Lung (tissue), 12 donors: ENCODE results near the gene DTNBP1. TPM values are rescaled to one million over a fixed set of nuclear protein-coding genes. Genes with fewer than 3 reads are reported as not detected.

Experiments
- ATAC-seq: fragments of 200-7000 bp; cut with Tn5 transposase; one replicate; pipeline ENCODE4 v1.9.1; 2020; ENCODE audit warnings: moderate number of reproducible peaks; ENCODE audit not compliant: insufficient read depth, low FRiP score
- DNase-seq, 3 donors: peaks; one replicate each; pipeline ENCODE4 v3.0.0-alpha.2; 2013 to 2017
- H3K27ac ChIP-seq, 2 donors: one replicate each; pipeline ENCODE4 v1.5.1; 2013; ENCODE audit warnings: mild to moderate bottlenecking in 2 of 2, moderate library complexity in 2 of 2, control low read depth in 1 of 2, inconsistent platforms in 1 of 2, low read depth in 1 of 2, low read length in 1 of 2
- H3K27me3 ChIP-seq, 3 donors: one replicate each; pipeline ENCODE4 v1.5.1; 2013; ENCODE audit warnings: low read length in 2 of 3; ENCODE audit not compliant: control insufficient read depth in 3 of 3, insufficient read depth in 3 of 3
- H3K36me3 ChIP-seq, 4 donors: one replicate each; pipeline ENCODE4 v1.5.1; 2013; ENCODE audit warnings: low read length in 4 of 4, mild to moderate bottlenecking in 1 of 4, moderate library complexity in 1 of 4; ENCODE audit not compliant: control insufficient read depth in 4 of 4, insufficient read depth in 4 of 4
- H3K4me1 ChIP-seq, 5 donors: one replicate each; pipeline ENCODE4 v1.5.1; 2013; ENCODE audit warnings: low read length in 5 of 5, mild to moderate bottlenecking in 2 of 5, moderate library complexity in 1 of 5; ENCODE audit not compliant: control insufficient read depth in 5 of 5, insufficient read depth in 5 of 5
- H3K4me3 ChIP-seq: one replicate; pipeline ENCODE4 v1.5.1; 2013; ENCODE audit warnings: mild to moderate bottlenecking, control low read depth, moderate library complexity
- H3K9ac ChIP-seq, 2 donors: one replicate each; pipeline ENCODE4 v1.5.1; 2013; ENCODE audit warnings: low read length in 2 of 2, control low read depth in 1 of 2; ENCODE audit not compliant: insufficient read depth in 1 of 2
- H3K9me3 ChIP-seq, 4 donors: one replicate each; pipeline ENCODE4 v1.5.1; 2013; ENCODE audit warnings: low read length in 3 of 4, mild to moderate bottlenecking in 1 of 4, moderate library complexity in 1 of 4; ENCODE audit not compliant: control insufficient read depth in 4 of 4, insufficient read depth in 3 of 4
- WGBS, 2 donors: extraction: QIAGEN DNeasy Blood & Tissue Kit; methylation state at CpG; one replicate each; pipeline ENCODE4 v1.1.7; 2013; 5-methylcytosine and 5-hydroxymethylcytosine counted together
- polyA plus RNA-seq, 2 donors: library from polyadenylated mRNA; stranded (reverse); fragments of 200-250 nt; gene quantifications; one replicate each; pipeline ENCODE4 v1.2.1, GENCODE V29; 2013
- total RNA-seq, 2 donors: library from RNA; depleted of rRNA in 1 of 2; stranded (reverse); fragments of >200 nt in 1 of 2; gene quantifications; one replicate each; pipeline ENCODE4 v1.2.1, GENCODE V29; 2014 to 2021
- TF ChIP-seq, protein P1 (sequence below): IDR thresholded peaks from 2 replicates; pipeline ENCODE4 v1.5.1; 2012; ENCODE audit warnings: mild to moderate bottlenecking; ENCODE audit errors: control extremely low read depth, extremely low read depth
- donor health status: control.
- donor health status: control.
- donor health status: Bipolar disorder and iron deficiency.
- donor health status: healthy.
- donor health status: DM: yes; HTN: yes; CAD: no.

DTNBP1 gene
- total and polyA plus RNA-seq, 4 donors, result 9.9 to 23.9 (median 20.5) TPM

DNA sequence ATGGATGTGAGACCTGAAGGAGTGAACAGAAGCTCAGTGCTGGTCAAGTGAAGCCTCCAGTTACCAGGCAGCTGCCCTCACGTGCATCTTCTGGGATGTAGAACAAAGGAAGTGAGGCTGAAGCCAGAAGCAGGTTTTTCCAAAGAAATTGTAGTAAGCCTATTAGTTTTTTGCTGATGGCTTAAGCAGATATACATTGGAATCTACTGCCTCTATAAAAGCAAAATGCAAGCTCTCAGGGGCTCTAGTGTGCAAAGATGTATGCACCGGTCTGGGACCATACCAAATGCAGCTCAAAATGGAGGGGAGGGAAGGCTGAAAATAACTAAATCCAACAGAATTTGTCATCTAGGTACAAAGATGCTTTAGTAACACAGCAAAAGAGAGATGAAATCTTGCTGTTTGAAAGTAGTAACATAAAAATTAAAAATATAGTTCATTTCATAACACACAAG lies 77.0 kb downstream of the DTNBP1 start:
- TF ChIP-seq, protein P1, sequence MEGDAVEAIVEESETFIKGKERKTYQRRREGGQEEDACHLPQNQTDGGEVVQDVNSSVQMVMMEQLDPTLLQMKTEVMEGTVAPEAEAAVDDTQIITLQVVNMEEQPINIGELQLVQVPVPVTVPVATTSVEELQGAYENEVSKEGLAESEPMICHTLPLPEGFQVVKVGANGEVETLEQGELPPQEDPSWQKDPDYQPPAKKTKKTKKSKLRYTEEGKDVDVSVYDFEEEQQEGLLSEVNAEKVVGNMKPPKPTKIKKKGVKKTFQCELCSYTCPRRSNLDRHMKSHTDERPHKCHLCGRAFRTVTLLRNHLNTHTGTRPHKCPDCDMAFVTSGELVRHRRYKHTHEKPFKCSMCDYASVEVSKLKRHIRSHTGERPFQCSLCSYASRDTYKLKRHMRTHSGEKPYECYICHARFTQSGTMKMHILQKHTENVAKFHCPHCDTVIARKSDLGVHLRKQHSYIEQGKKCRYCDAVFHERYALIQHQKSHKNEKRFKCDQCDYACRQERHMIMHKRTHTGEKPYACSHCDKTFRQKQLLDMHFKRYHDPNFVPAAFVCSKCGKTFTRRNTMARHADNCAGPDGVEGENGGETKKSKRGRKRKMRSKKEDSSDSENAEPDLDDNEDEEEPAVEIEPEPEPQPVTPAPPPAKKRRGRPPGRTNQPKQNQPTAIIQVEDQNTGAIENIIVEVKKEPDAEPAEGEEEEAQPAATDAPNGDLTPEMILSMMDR, result no peak
- WGBS, 2 donors, result 86 to 90% methylated on average over 2 of the region's 2 CpGs
- ATAC-seq, result no peak

DNA sequence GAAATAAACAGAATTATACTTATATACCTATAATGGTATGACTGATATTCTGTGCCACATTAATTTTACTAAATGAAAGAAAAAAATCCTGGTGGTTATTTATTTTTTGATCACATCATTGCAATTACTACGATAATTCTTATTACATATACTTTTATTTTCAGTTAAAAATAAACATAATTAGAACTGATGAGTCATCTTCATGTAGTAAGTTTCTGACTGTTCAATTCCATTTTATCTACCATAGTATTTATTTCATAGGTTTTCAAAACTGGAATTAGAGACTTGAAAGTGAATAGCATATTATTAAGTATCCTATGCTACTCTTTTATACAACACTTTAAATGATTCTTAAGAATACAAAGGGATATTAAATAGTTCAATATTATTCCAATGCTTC lies 80.3 kb downstream of the DTNBP1 start:
- peaks cover 0 to 4% (median 0%) of the 10 kb centered on the region in 5 donors for H3K4me1 ChIP-seq
- H3K4me3 ChIP-seq, result no peak overlapping the region
- H3K9me3 ChIP-seq, result no peaks in the 10 kb centered on the region
- no peak overlapping the region for H3K9ac ChIP-seq
- WGBS, 2 donors, result 78 to 79% methylated on average over 1 of the region's 1 CpG
- no peak for ATAC-seq
- no peaks in the 10 kb centered on the region for H3K27me3 ChIP-seq
- no peak for DNase-seq
- TF ChIP-seq, protein P1, result no peak
- no peaks in the 10 kb centered on the region for H3K36me3 ChIP-seq
- no peak overlapping the region for H3K27ac ChIP-seq

More for the DNA sequence above, 77.0 kb downstream of the DTNBP1 start:
- Histone ChIP-seq H3K27ac (no peak overlapping the region), H3K4me1 (peaks cover 0 to 10% (median 0%) of the 10 kb centered on the region in 5 donors), H3K4me3 (no peak overlapping the region), H3K27me3 (no peaks in the 10 kb centered on the region), H3K36me3 (no peaks in the 10 kb centered on the region), H3K9me3 (no peaks in the 10 kb centered on the region), H3K9ac (no peak overlapping the region)
- no peak for DNase-seq

DNA sequence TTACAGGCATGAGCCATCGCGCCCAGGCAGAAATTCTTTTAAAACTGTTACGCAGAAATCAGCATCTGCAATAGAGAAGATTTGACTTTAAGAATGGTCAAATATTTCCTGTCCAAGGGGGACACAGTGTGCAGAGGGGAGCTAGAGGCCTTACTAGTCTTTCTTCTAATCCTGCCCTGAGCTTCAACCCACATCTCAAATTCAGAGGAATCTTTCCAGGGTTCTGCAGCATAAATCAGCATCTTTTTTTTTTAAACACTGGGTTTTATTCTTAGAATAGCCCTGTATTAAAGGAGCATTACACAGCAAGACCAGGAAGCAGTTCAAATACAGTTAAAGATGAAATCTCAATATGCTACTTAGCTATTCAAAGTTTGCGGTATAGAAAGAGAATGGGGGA lies 81.1 kb downstream of the DTNBP1 start:
- peaks cover 0 to 4% (median 0%) of the 10 kb centered on the region in 5 donors for H3K4me1 ChIP-seq
- DNase-seq (no peak), ATAC-seq (no peak)
- no peaks in the 10 kb centered on the region for H3K36me3 ChIP-seq
- no peak overlapping the region for H3K9ac ChIP-seq
- no peak overlapping the region for H3K4me3 ChIP-seq
- no peak overlapping the region for H3K27ac ChIP-seq
- TF ChIP-seq, protein P1, result no peak
- 98% methylated on average over 4 of the region's 4 CpGs for WGBS, 2 donors
- no peaks in the 10 kb centered on the region for H3K9me3 ChIP-seq
- H3K27me3 ChIP-seq, result no peaks in the 10 kb centered on the region

DNA sequence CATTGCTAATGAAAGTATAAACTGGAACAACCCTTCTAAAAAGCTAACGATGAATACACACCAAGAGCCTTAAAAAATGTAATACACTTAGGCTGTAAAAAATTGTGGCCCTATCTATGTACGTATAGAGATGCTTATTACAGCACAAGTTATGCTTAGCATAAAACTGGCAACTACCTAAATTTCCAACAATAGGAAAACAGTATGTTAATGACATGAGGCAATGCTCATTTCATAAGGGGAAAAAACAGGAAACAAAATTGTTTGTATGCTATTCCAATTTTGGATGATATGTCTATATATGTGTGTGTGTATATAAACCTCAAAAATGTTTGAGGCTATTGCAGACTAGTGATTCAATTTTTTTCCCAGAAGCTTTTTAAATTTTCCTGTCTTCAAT lies 82.5 kb downstream of the DTNBP1 start:
- no peaks in the 10 kb centered on the region for H3K27me3 ChIP-seq
- no peak overlapping the region for H3K4me3 ChIP-seq
- H3K4me1 ChIP-seq, result peaks cover 0 to 4% (median 0%) of the 10 kb centered on the region in 5 donors
- H3K9me3 ChIP-seq, result no peaks in the 10 kb centered on the region
- DNase-seq (no peak), ATAC-seq (no peak)
- no peak overlapping the region for H3K27ac ChIP-seq
- H3K36me3 ChIP-seq, result no peaks in the 10 kb centered on the region
- TF ChIP-seq, protein P1, result no peak
- WGBS, 2 donors, result 63 to 84% methylated on average over 2 of the region's 2 CpGs
- H3K9ac ChIP-seq, result no peak overlapping the region
